ENCODE results near the gene DOCK9.
"Not testable (repeated sequence)": the region's sequence is repeated elsewhere in the genome, so short reads cannot be mapped to it uniquely, and the experiment has no call there.

The DOCK9 gene

GRCh38 chr13:98909016-98909415 is 68.8 kb downstream of the DOCK9 start:
- DNase-seq, result no peak

- DNase-seq, result no peak
Measured at GRCh38 chr13:98906746-98907502, 70.9 kb downstream of the DOCK9 start.

- no peak for DNase-seq
Measured at GRCh38 chr13:98905199-98905598, 72.7 kb downstream of the DOCK9 start.

GRCh38 chr13:98900442-98900841 is 77.4 kb downstream of the DOCK9 start:
- DNase-seq, result no peak

GRCh38 chr13:98897706-98898105 is 80.2 kb downstream of the DOCK9 start:
- DNase-seq, result no peak

GRCh38 chr13:98896868-98897144 is 81.1 kb downstream of the DOCK9 start:
- no peak for DNase-seq

- DNase-seq, result no peak
Measured at GRCh38 chr13:98896083-98896867, 81.6 kb downstream of the DOCK9 start.

GRCh38 chr13:98894814-98895213 is 83.0 kb downstream of the DOCK9 start:
- not testable (repeated sequence) for DNase-seq

GRCh38 chr13:98893371-98893770 is 84.5 kb downstream of the DOCK9 start:
- no peak for DNase-seq

- DNase-seq, result no peak
Measured at GRCh38 chr13:98892821-98893220, 85.0 kb downstream of the DOCK9 start.

GRCh38 chr13:98892077-98892476 is 85.8 kb downstream of the DOCK9 start:
- no peak for DNase-seq

GRCh38 chr13:98890925-98891324 is 86.9 kb downstream of the DOCK9 start:
- no peak for DNase-seq

GRCh38 chr13:98890186-98890585 is 87.7 kb downstream of the DOCK9 start:
- peak; percentile 39 for DNase-seq

GRCh38 chr13:98889419-98890085 is 88.3 kb downstream of the DOCK9 start:
- no peak for DNase-seq

GRCh38 chr13:98888890-98889279 is 89.0 kb downstream of the DOCK9 start:
- no peak for DNase-seq

- DNase-seq, result no peak
Measured at GRCh38 chr13:98888222-98888889, 89.5 kb downstream of the DOCK9 start.

- DNase-seq, result no peak
Measured at GRCh38 chr13:98886587-98887230, 91.2 kb downstream of the DOCK9 start.

- no peak for DNase-seq
Measured at GRCh38 chr13:98885600-98885999, 92.3 kb downstream of the DOCK9 start.

GRCh38 chr13:98883998-98884397 is 93.9 kb downstream of the DOCK9 start:
- DNase-seq, result no peak

- DNase-seq, result no peak
Measured at GRCh38 chr13:98881390-98881789, 96.5 kb downstream of the DOCK9 start.

- no peak for DNase-seq
Measured at GRCh38 chr13:98880677-98881076, 97.2 kb downstream of the DOCK9 start.

- DNase-seq, result no peak
Measured at GRCh38 chr13:98879957-98880356, 97.9 kb downstream of the DOCK9 start.

- no peak for DNase-seq
Measured at GRCh38 chr13:98879127-98879520, 98.7 kb downstream of the DOCK9 start.

Measured in NCI-H1694 (cell line).